H1 (cell line): ENCODE data around the gene KCNQ1. TPM values are rescaled to one million over a fixed set of nuclear protein-coding genes. Genes with fewer than 3 reads are reported as not detected.

ENCODE experiments used
- CTCF ChIA-PET: fragments of 300-600 bp; sonication (Branson Sonifier 250); formaldehyde crosslinking; loops from one replicate; lab custom pipeline; 2021; ENCODE audit not compliant: partially characterized antibody; lab: Charles Lee
- POLR2A ChIA-PET: fragments of 300-600 bp; sonication (Branson Sonifier 250); formaldehyde crosslinking; loops from one replicate; lab custom pipeline; 2021; ENCODE audit warnings: inconsistent platforms; ENCODE audit not compliant: partially characterized antibody; lab: Charles Lee
- DNase-seq, 2 experiments: peaks; one replicate each; pipeline versions ENCODE4 v3.0.0 to v3.0.0-alpha.2; 2010 to 2022; ENCODE audit warnings: low spot score in 2 of 2, low read depth in 1 of 2, mixed read lengths in 1 of 2
- FAIRE-seq: peaks from 2 replicates; lab custom pipeline; 2011; peaks lifted over from hg19 to GRCh38; lab: Jason Lieb, UNC
- H2AFZ ChIP-seq: 2 replicates; pipeline ENCODE4 v1.8.1; 2012; ENCODE audit warnings: low read length, inconsistent platforms
- H2AK5ac ChIP-seq: 2 replicates; pipeline ENCODE4 v1.6.1; 2013; ENCODE audit warnings: low read depth, low read length
- H2BK120ac ChIP-seq: replicated peaks from 2 replicates; pipeline ENCODE3; 2013; ENCODE audit warnings: low read depth, low read length, inconsistent platforms
- H2BK12ac ChIP-seq: 2 replicates; pipeline ENCODE4 v1.6.1; 2013; ENCODE audit warnings: low read depth, low read length
- H2BK15ac ChIP-seq: 2 replicates; pipeline ENCODE4 v1.6.1; 2013; ENCODE audit warnings: low read length
- H2BK20ac ChIP-seq: 2 replicates; pipeline ENCODE4 v1.6.1; 2013; ENCODE audit warnings: low read length
- H2BK5ac ChIP-seq: 2 replicates; pipeline ENCODE4 v1.6.1; 2013; ENCODE audit warnings: low read depth, low read length
- H3K14ac ChIP-seq: 2 replicates; pipeline ENCODE4 v1.6.1; 2013; ENCODE audit warnings: inconsistent platforms; ENCODE audit not compliant: insufficient read length
- H3K18ac ChIP-seq: 2 replicates; pipeline ENCODE4 v1.6.1; 2013; ENCODE audit warnings: low read length; ENCODE audit errors: extremely low read depth
- H3K23ac ChIP-seq: 2 replicates; pipeline ENCODE4 v1.6.1; 2013; ENCODE audit warnings: inconsistent platforms; ENCODE audit not compliant: insufficient read length
- H3K23me2 ChIP-seq: 2 replicates; pipeline ENCODE4 v1.6.1; 2013; ENCODE audit warnings: low read depth, low read length
- H3K27ac ChIP-seq: 2 replicates; pipeline ENCODE4 v1.6.1; 2011; ENCODE audit warnings: low read depth, low read length, inconsistent platforms
- H3K27me3 ChIP-seq, 4 experiments: replicated peaks in 1 of 4; 1 replicate in 1 of 4; 2 replicates in 3 of 4; pipeline versions ENCODE4 v1.6.1 to v1.8.1; 2011 to 2013; ENCODE audit warnings: low read length in 3 of 4, mild to moderate bottlenecking in 3 of 4, inconsistent platforms in 2 of 4, mixed read lengths in 2 of 4, moderate library complexity in 1 of 4; ENCODE audit not compliant: control insufficient read depth in 3 of 4, insufficient read depth in 3 of 4; ENCODE audit errors: extremely low read depth in 1 of 4
- H3K36me3 ChIP-seq, 4 experiments: 2 replicates each; pipeline versions ENCODE4 v1.6.1 to v1.8.1; 2011 to 2013; ENCODE audit warnings: mild to moderate bottlenecking in 4 of 4, low read length in 3 of 4, moderate library complexity in 2 of 4, control low read depth in 1 of 4, inconsistent platforms in 1 of 4; ENCODE audit not compliant: insufficient read depth in 4 of 4, control insufficient read depth in 2 of 4
- H3K4ac ChIP-seq: replicated peaks from 2 replicates; pipeline ENCODE3; 2013; ENCODE audit warnings: low read length, low read depth, mixed read lengths, inconsistent platforms; ENCODE audit not compliant: insufficient read length
- H3K4me1 ChIP-seq, 4 experiments: replicated peaks in 1 of 4; 1 replicate in 1 of 4; 2 replicates in 3 of 4; pipeline versions ENCODE4 v1.6.1 to v1.8.1; 2011 to 2013; ENCODE audit warnings: low read length in 3 of 4, inconsistent platforms in 2 of 4, mixed read lengths in 1 of 4; ENCODE audit not compliant: insufficient read depth in 4 of 4, control insufficient read depth in 3 of 4
- H3K4me2 ChIP-seq, 2 experiments: 2 replicates each; pipeline versions ENCODE4 v1.6.1 to v1.8.1; 2011 to 2013; ENCODE audit warnings: low read depth in 2 of 2, low read length in 2 of 2, control low read depth in 1 of 2, inconsistent platforms in 1 of 2, mild to moderate bottlenecking in 1 of 2; ENCODE audit not compliant: insufficient read depth in 1 of 2
- H3K4me3 ChIP-seq, 4 experiments: fragments of 200-600, 300-600 bp in 1 of 4; sonication (generic), shearing (Covaris generic), sonication (Bioruptor Twin) in 1 of 4; 2 replicates each; pipeline versions ENCODE4 v1.5.1 to v1.8.1; 2011 to 2016; ENCODE audit warnings: low read length in 4 of 4, low read depth in 3 of 4, control low read depth in 2 of 4, inconsistent platforms in 2 of 4, mild to moderate bottlenecking in 2 of 4, mixed read lengths in 1 of 4, moderate library complexity in 1 of 4; ENCODE audit not compliant: insufficient read depth in 2 of 4; ENCODE audit errors: extremely low read depth in 1 of 4
- H3K56ac ChIP-seq: replicated peaks from 2 replicates; pipeline ENCODE3; 2013; ENCODE audit warnings: low read depth, mild to moderate bottlenecking, mixed read lengths, low read length, inconsistent platforms; ENCODE audit not compliant: insufficient read length
- H3K79me1 ChIP-seq: 2 replicates; pipeline ENCODE4 v1.6.1; 2013; ENCODE audit warnings: low read depth, low read length, control low read depth
- H3K79me2 ChIP-seq, 2 experiments: 2 replicates each; pipeline versions ENCODE4 v1.6.1 to v1.8.1; 2012 to 2013; ENCODE audit warnings: low read length in 2 of 2, mild to moderate bottlenecking in 2 of 2, inconsistent platforms in 1 of 2; ENCODE audit not compliant: insufficient read depth in 2 of 2, control insufficient read depth in 1 of 2
- H3K9ac ChIP-seq, 4 experiments: replicated peaks in 1 of 4; 1 replicate in 1 of 4; 2 replicates in 3 of 4; pipeline versions ENCODE4 v1.6.1 to v1.8.1; 2011 to 2013; ENCODE audit warnings: low read depth in 3 of 4, low read length in 3 of 4, control low read depth in 2 of 4, mild to moderate bottlenecking in 2 of 4, moderate library complexity in 2 of 4, inconsistent platforms in 1 of 4; ENCODE audit errors: extremely low read depth in 1 of 4
- H3K9me3 ChIP-seq, 2 experiments: 2 replicates each; pipeline versions ENCODE4 v1.6.1 to v1.8.1; 2012 to 2013; ENCODE audit warnings: mild to moderate bottlenecking in 2 of 2, moderate library complexity in 2 of 2, control low read depth in 1 of 2, inconsistent platforms in 1 of 2, low read depth in 1 of 2, low read length in 1 of 2, mixed read lengths in 1 of 2; ENCODE audit not compliant: insufficient read depth in 2 of 2
- H4K20me1 ChIP-seq, 2 experiments: replicated peaks in 1 of 2; 2 replicates each; pipeline versions ENCODE3 to v1.8.1; 2011 to 2013; ENCODE audit warnings: inconsistent platforms in 2 of 2, low read length in 2 of 2, mild to moderate bottlenecking in 1 of 2; ENCODE audit not compliant: insufficient read depth in 2 of 2, control insufficient read depth in 1 of 2
- H4K5ac ChIP-seq: 2 replicates; pipeline ENCODE4 v1.6.1; 2013; ENCODE audit warnings: low read length, low read depth, mixed read lengths, inconsistent platforms; ENCODE audit not compliant: insufficient read length
- H4K8ac ChIP-seq: 2 replicates; pipeline ENCODE4 v1.8.0; 2013; ENCODE audit warnings: mild to moderate bottlenecking, moderate library complexity, low read length, inconsistent platforms; ENCODE audit not compliant: insufficient read depth; ENCODE audit errors: extremely low read depth
- H4K91ac ChIP-seq: replicated peaks from 2 replicates; pipeline ENCODE3; 2013; ENCODE audit warnings: low read length, mixed read lengths, inconsistent platforms; ENCODE audit not compliant: insufficient read length
- KDM4A ChIP-seq: IDR thresholded peaks from one replicate; pipeline ENCODE4 v1.7.1; 2012; ENCODE audit warnings: low read depth, mild to moderate bottlenecking, moderate library complexity, low read length, inconsistent platforms; ENCODE audit not compliant: severe bottlenecking
- PHF8 ChIP-seq: fragments of 200-600 bp; sonication (generic); conservative IDR thresholded peaks from 2 replicates; pipeline ENCODE4 v1.7.1; 2012; ENCODE audit warnings: low read depth, mild to moderate bottlenecking, inconsistent platforms, low read length, moderate library complexity
- SIX5 ChIP-seq: IDR thresholded peaks from 2 replicates; pipeline ENCODE4 v1.6.1; 2011; ENCODE audit warnings: mild to moderate bottlenecking, low read depth, low read length
- WGBS, 2 experiments: shearing (Covaris generic) in 1 of 2; methylation state at CpG; one replicate each; pipeline versions ENCODE4 v1.1.6 to v1.1.7; 2013 to 2015; ENCODE audit warnings: low lambda C conversion rate in 2 of 2, mixed read lengths in 2 of 2, inconsistent platforms in 1 of 2, low coverage in 1 of 2, missing lambda C conversion rate in 1 of 2; ENCODE audit not compliant: insufficient replicate concordance in 2 of 2, insufficient coverage in 1 of 2, insufficient read length in 1 of 2; ENCODE audit errors: extremely low coverage in 1 of 2, missing lambda C conversion rate in 1 of 2; 5-methylcytosine and 5-hydroxymethylcytosine counted together
- polyA plus RNA-seq, 7 experiments: library from polyadenylated mRNA; depleted of rRNA in 3 of 7; stranded (reverse) in 5 of 7; unstranded in 2 of 7; fragments of >200 nt in 5 of 7; fragments of 200-250 nt in 2 of 7; gene quantifications; 1 replicate in 5 of 7; 2 replicates in 1 of 7; 4 replicates in 1 of 7; pipeline versions ENCODE4 v1.2.1 to v1.2.3, GENCODE V29; 2011 to 2013; ENCODE audit warnings: missing spikeins in 2 of 7, mixed read lengths in 2 of 7
- total RNA-seq: library from RNA; stranded (reverse); fragmentation: NEBNext Ultra II Directional; extraction: Animal tissue kit (Norgen Biotek cat#: 25700); gene quantifications from 2 replicates; pipeline ENCODE4 v1.2.1, GENCODE V29; 2021
- TF ChIP-seq, protein P1 (sequence below): IDR thresholded peaks from 2 replicates; pipeline ENCODE4 v1.6.1; 2011; ENCODE audit warnings: low read length, improper control_type of control experiment

Gene KCNQ1
- total and polyA plus RNA-seq, 2 of the 8 experiments (the other 6 are each of a cell fraction or from before 2014, with no cell fraction given) = 1.9 to 2.0 TPM

GRCh38 chr11:2813968-2814367, 369.2 kb downstream of the KCNQ1 start:
- Histone ChIP-seq H3K4ac (no peak overlapping the region), H3K9me3 (peaks cover 6 to 10% of the 10 kb centered on the region in 2 experiments), H4K91ac (no peak overlapping the region), H4K20me1 (peaks cover 0 to 2% of the 10 kb centered on the region in 2 experiments), H3K23me2 (peaks cover 10% of the 10 kb centered on the region; the same call in 1 of the 2 replicates), H3K79me1 (no peaks in the 10 kb centered on the region), H2AFZ (no peak overlapping the region), H3K18ac (no peak overlapping the region), H2BK12ac (0 out of 2 replicates have a peak overlapping the region, but pooled peaks have one; percentile 1), H3K4me3 (no peak overlapping the region), H2BK120ac (no peak overlapping the region), H3K36me3 (no peaks in the 10 kb centered on the region), H2AK5ac (no peak overlapping the region), H2BK5ac (no peak overlapping the region), H2BK20ac (no peak overlapping the region), H4K8ac (no peak overlapping the region), H3K9ac (no peak overlapping the region), H3K27me3 (peaks cover 0 to 31% (median 17%) of the 10 kb centered on the region in 4 experiments; a peak in 6 of 7 replicates), H3K4me1 (peaks cover 0 to 14% (median 6%) of the 10 kb centered on the region in 4 experiments; a peak in 5 of 7 replicates), H3K27ac (no peak overlapping the region), H3K14ac (no peak overlapping the region), H3K79me2 (no peaks in the 10 kb centered on the region), H2BK15ac (no peak overlapping the region), H3K23ac (no peak overlapping the region), H4K5ac (no peak overlapping the region), H3K4me2 (no peak overlapping the region), H3K56ac (peak overlapping the region; percentile 27)
- FAIRE-seq (no peak), DNase-seq (no peak)
- 91 to 100% methylated on average over 1 of the region's 1 CpG for WGBS, 2 experiments
- POLR2A ChIA-PET = no interaction called here
- CTCF ChIA-PET = no interaction called here
- TF ChIP-seq, protein P1, sequence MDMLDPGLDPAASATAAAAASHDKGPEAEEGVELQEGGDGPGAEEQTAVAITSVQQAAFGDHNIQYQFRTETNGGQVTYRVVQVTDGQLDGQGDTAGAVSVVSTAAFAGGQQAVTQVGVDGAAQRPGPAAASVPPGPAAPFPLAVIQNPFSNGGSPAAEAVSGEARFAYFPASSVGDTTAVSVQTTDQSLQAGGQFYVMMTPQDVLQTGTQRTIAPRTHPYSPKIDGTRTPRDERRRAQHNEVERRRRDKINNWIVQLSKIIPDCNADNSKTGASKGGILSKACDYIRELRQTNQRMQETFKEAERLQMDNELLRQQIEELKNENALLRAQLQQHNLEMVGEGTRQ = no peak
- no peak for TF ChIP-seq KDM4A
- TF ChIP-seq PHF8 = no peak
- no peak for TF ChIP-seq SIX5
